IMR-90 (cell line): ENCODE measurements around the gene BPIFB1. TPM values are rescaled to one million over a fixed set of nuclear protein-coding genes. Genes with fewer than 3 reads are reported as not detected.

ENCODE experiments used
- ATAC-seq: fragments of 200-7000 bp; cut with Tn5 transposase; 2 replicates; pipeline ENCODE4 v1.9.1; 2020; ENCODE audit warnings: low read depth, mild to moderate bottlenecking, moderate library complexity
- BruUV-seq: library from RNA; stranded (reverse); fragments of 400-500 nt; replicated peaks from 2 replicates; lab custom pipeline; 2021; lab: Mats Ljungman, UMichigan
- CTCF ChIA-PET: fragments of 300-600 bp; formaldehyde crosslinking; extraction: SDS; loops from one replicate; lab custom pipeline; 2021; ENCODE audit warnings: antibody characterized with exemption; lab: Yijun Ruan, JAX
- POLR2A ChIA-PET: fragments of 300-600 bp; sonication (Branson Sonifier 250); formaldehyde crosslinking; loops from one replicate; lab custom pipeline; 2022; ENCODE audit warnings: antibody characterized with exemption; ENCODE audit not compliant: unreplicated experiment; lab: Charles Lee
- DNase-seq: peaks from one replicate; pipeline ENCODE4 v3.0.0; 2013
- H2AFZ ChIP-seq: replicated peaks from 2 replicates; pipeline ENCODE3; 2013; ENCODE audit warnings: low read length, mild to moderate bottlenecking; ENCODE audit not compliant: poor library complexity
- H2AK5ac ChIP-seq: 2 replicates; pipeline ENCODE4 v1.6.1; 2013; ENCODE audit warnings: low read depth, low read length, inconsistent platforms
- H2AK9ac ChIP-seq: replicated peaks from 2 replicates; pipeline ENCODE3; 2013; ENCODE audit warnings: mild to moderate bottlenecking, low read depth, low read length, moderate library complexity; ENCODE audit not compliant: poor library complexity
- H2BK120ac ChIP-seq: 2 replicates; pipeline ENCODE4 v1.6.1; 2013; ENCODE audit warnings: low read depth, low read length, inconsistent platforms
- H2BK15ac ChIP-seq: 3 replicates; pipeline ENCODE4 v1.6.1; 2013; ENCODE audit warnings: low read depth, low read length, inconsistent platforms
- H2BK20ac ChIP-seq: 2 replicates; pipeline ENCODE4 v1.6.1; 2013; ENCODE audit warnings: low read depth, mild to moderate bottlenecking, inconsistent platforms, low read length, moderate library complexity
- H2BK5ac ChIP-seq: 2 replicates; pipeline ENCODE4 v1.6.1; 2013; ENCODE audit warnings: mild to moderate bottlenecking, low read depth, low read length, inconsistent platforms; ENCODE audit not compliant: poor library complexity, severe bottlenecking
- H3K14ac ChIP-seq: replicated peaks from 2 replicates; pipeline ENCODE4 v1.6.1; 2013; ENCODE audit warnings: low read depth, low read length, inconsistent platforms
- H3K18ac ChIP-seq: 2 replicates; pipeline ENCODE4 v1.6.1; 2013; ENCODE audit warnings: low read depth, low read length, control low read depth
- H3K23ac ChIP-seq: 2 replicates; pipeline ENCODE4 v1.6.1; 2013; ENCODE audit warnings: low read depth, low read length, inconsistent platforms
- H3K27ac ChIP-seq: 2 replicates; pipeline ENCODE4 v1.5.1; 2013; ENCODE audit warnings: mild to moderate bottlenecking, control low read depth, low read length; ENCODE audit not compliant: insufficient read depth
- H3K27me3 ChIP-seq: 2 replicates; pipeline ENCODE4 v1.6.1; 2013; ENCODE audit warnings: low read length; ENCODE audit not compliant: control insufficient read depth, insufficient read depth
- H3K36me3 ChIP-seq: 2 replicates; pipeline ENCODE4 v1.6.1; 2013; ENCODE audit warnings: low read length, mixed read lengths; ENCODE audit not compliant: control insufficient read depth, insufficient read depth
- H3K4ac ChIP-seq: 2 replicates; pipeline ENCODE4 v1.6.1; 2013; ENCODE audit warnings: low read depth, low read length, inconsistent platforms
- H3K4me1 ChIP-seq: 2 replicates; pipeline ENCODE4 v1.6.1; 2013; ENCODE audit warnings: low read length, mixed read lengths; ENCODE audit not compliant: control insufficient read depth, insufficient read depth
- H3K4me2 ChIP-seq: 2 replicates; pipeline ENCODE4 v1.6.1; 2013; ENCODE audit warnings: low read depth, mild to moderate bottlenecking, control low read depth, low read length, moderate library complexity
- H3K4me3 ChIP-seq: 2 replicates; pipeline ENCODE4 v1.5.1; 2013; ENCODE audit warnings: low read depth, mild to moderate bottlenecking, control low read depth, low read length, moderate library complexity; ENCODE audit not compliant: insufficient read depth
- H3K56ac ChIP-seq: 2 replicates; pipeline ENCODE4 v1.6.1; 2013; ENCODE audit warnings: low read length, inconsistent platforms; ENCODE audit not compliant: insufficient read depth; ENCODE audit errors: extremely low read depth
- H3K79me1 ChIP-seq, 2 experiments: 2 replicates each; pipeline ENCODE4 v1.6.1; 2013; ENCODE audit warnings: low read length in 2 of 2, inconsistent platforms in 1 of 2, low read depth in 1 of 2
- H3K9ac ChIP-seq: 2 replicates; pipeline ENCODE4 v1.6.1; 2013; ENCODE audit warnings: low read depth, low read length, control low read depth
- H3K9me1 ChIP-seq: 2 replicates; pipeline ENCODE4 v1.6.1; 2013; ENCODE audit warnings: low read length, inconsistent platforms; ENCODE audit not compliant: insufficient read depth
- H3K9me3 ChIP-seq: 2 replicates; pipeline ENCODE4 v1.6.1; 2013; ENCODE audit warnings: low read length; ENCODE audit not compliant: control insufficient read depth, insufficient read depth
- H4K20me1 ChIP-seq: 2 replicates; pipeline ENCODE4 v1.6.1; 2013; ENCODE audit warnings: low read length, inconsistent platforms; ENCODE audit not compliant: insufficient read depth
- H4K5ac ChIP-seq: 2 replicates; pipeline ENCODE4 v1.6.1; 2013; ENCODE audit warnings: mild to moderate bottlenecking, low read depth, low read length, control low read depth
- H4K8ac ChIP-seq, 2 experiments: 2 replicates each; pipeline ENCODE4 v1.6.1; 2013; ENCODE audit warnings: low read depth in 2 of 2, low read length in 2 of 2, control low read depth in 1 of 2, inconsistent platforms in 1 of 2
- H4K91ac ChIP-seq: 2 replicates; pipeline ENCODE4 v1.6.1; 2013; ENCODE audit warnings: low read depth, low read length, inconsistent platforms; ENCODE audit not compliant: insufficient read depth
- BHLHE40 ChIP-seq: fragments of 150-350 bp; IDR thresholded peaks from 2 replicates; pipeline ENCODE4 v1.6.1; 2016; ENCODE audit warnings: mild to moderate bottlenecking, low read depth, low read length
- CHD1 ChIP-seq: IDR thresholded peaks from 2 replicates; pipeline ENCODE4 v1.6.1; 2012; ENCODE audit warnings: low read depth, low read length, improper control_type of control experiment
- CTCF ChIP-seq: conservative IDR thresholded peaks from 2 replicates; pipeline ENCODE4 v1.5.1; 2012; ENCODE audit warnings: mild to moderate bottlenecking, low read depth, low read length, improper control_type of control experiment
- FOS ChIP-seq: fragments of 150-350 bp; IDR thresholded peaks from 2 replicates; pipeline ENCODE4 v1.6.1; 2016; ENCODE audit warnings: low read depth, low read length
- MAZ ChIP-seq: IDR thresholded peaks from 2 replicates; pipeline ENCODE4 v1.6.1; 2012; ENCODE audit warnings: low read depth, mild to moderate bottlenecking, low read length, improper control_type of control experiment, moderate library complexity, borderline replicate concordance
- MXI1 ChIP-seq: IDR thresholded peaks from 2 replicates; pipeline ENCODE4 v1.6.1; 2012; ENCODE audit warnings: low read depth, mild to moderate bottlenecking, low read length, moderate library complexity, borderline replicate concordance
- NFE2L2 ChIP-seq: fragments of 150-350 bp; IDR thresholded peaks from 2 replicates; pipeline ENCODE4 v1.6.1; 2016; ENCODE audit warnings: low read depth, mild to moderate bottlenecking, low read length
- RCOR1 ChIP-seq: IDR thresholded peaks from 2 replicates; pipeline ENCODE4 v1.6.1; 2012; ENCODE audit warnings: mild to moderate bottlenecking, low read length, improper control_type of control experiment; ENCODE audit not compliant: insufficient replicate concordance
- RFX5 ChIP-seq: IDR thresholded peaks from 2 replicates; pipeline ENCODE4 v1.8.0; 2012; ENCODE audit warnings: low read depth, mild to moderate bottlenecking, low read length, moderate library complexity
- SMC3 ChIP-seq: fragments of 150-350 bp; IDR thresholded peaks from 2 replicates; pipeline ENCODE4 v1.6.1; 2016; ENCODE audit warnings: low read depth, mild to moderate bottlenecking, antibody characterized with exemption, low read length, moderate library complexity
- USF2 ChIP-seq: fragments of 150-350 bp; IDR thresholded peaks from 2 replicates; pipeline ENCODE4 v1.6.1; 2017; ENCODE audit warnings: mild to moderate bottlenecking, antibody characterized with exemption, low read length, low read depth
- WGBS, 2 experiments: methylation state at CpG; one replicate each; pipeline versions ENCODE4 v1.1.5 to v1.1.7; 2013; ENCODE audit warnings: missing lambda C conversion rate in 2 of 2; ENCODE audit not compliant: insufficient read length in 1 of 2; ENCODE audit errors: extremely low coverage in 2 of 2; 5-methylcytosine and 5-hydroxymethylcytosine counted together
- dilution Hi-C: fragments of 300-500 bp; cut with HindIII; formaldehyde crosslinking; loops from one replicate; pipeline ENCODE4 v1.14.3; 2018; ENCODE audit warnings: low sequenced_read_pairs; ENCODE audit not compliant: unreplicated experiment
- in situ Hi-C: fragments of 300-500 bp; cut with MboI; formaldehyde crosslinking; loops from 3 replicates; pipeline ENCODE4 v1.14.3; 2019; ENCODE audit warnings: low sequenced_read_pairs, inconsistent platforms, mixed read lengths
- intact Hi-C: fragments of 100-400 bp; cut with micrococcal nuclease; formaldehyde crosslinking; loops from 2 replicates; pipeline ENCODE4 v1.10.0; 2022
- polyA plus RNA-seq, 3 experiments: library from polyadenylated mRNA; depleted of rRNA; stranded (reverse); fragments of >200 nt; gene quantifications; 2 replicates each; pipeline ENCODE4 v1.2.3, GENCODE V29; 2012; ENCODE audit warnings: low replicate concordance in 1 of 3
- total RNA-seq: library from RNA; depleted of rRNA; stranded (reverse); fragments of >200 nt; gene quantifications from 2 replicates; pipeline ENCODE4 v1.2.3, GENCODE V29; 2012

The BPIFB1 gene
- total and polyA plus RNA-seq, 2 of the 4 experiments (the other 2 are of a cell fraction) = not detected

- TF ChIP-seq MXI1 = no peak
These were observed 5.3 kb upstream of the BPIFB1 start (continued) for GRCh38 chr20:33277471-33278441.

GRCh38 chr20:33278700-33279099 lies 4.3 kb upstream of the BPIFB1 start:
- Histone ChIP-seq H2BK5ac (no peak overlapping the region), H3K79me1 (no peaks in the 10 kb centered on the region), H3K4me3 (no peak overlapping the region), H3K4me2 (no peak overlapping the region), H3K9ac (no peak overlapping the region), H2BK20ac (no peak overlapping the region), H2AK5ac (no peak overlapping the region), H2AFZ (no peak overlapping the region), H3K23ac (no peak overlapping the region), H3K27ac (no peak overlapping the region), H3K36me3 (no peaks in the 10 kb centered on the region), H2AK9ac (no peak overlapping the region), H3K4ac (no peak overlapping the region), H3K4me1 (no peaks in the 10 kb centered on the region), H3K56ac (no peak overlapping the region), H2BK15ac (no peak overlapping the region), H3K9me3 (no peaks in the 10 kb centered on the region), H2BK120ac (no peak overlapping the region), H4K20me1 (no peaks in the 10 kb centered on the region), H3K14ac (no peak overlapping the region), H4K8ac (no peak overlapping the region), H4K5ac (no peak overlapping the region), H4K91ac (no peak overlapping the region), H3K18ac (no peak overlapping the region), H3K9me1 (no peaks in the 10 kb centered on the region), H3K27me3 (peaks cover 16% of the 10 kb centered on the region)
- dilution Hi-C loops = no loop called here
- no peak for TF ChIP-seq FOS
- TF ChIP-seq BHLHE40 = no peak
- TF ChIP-seq NFE2L2 = no peak
- no peak for TF ChIP-seq USF2
- no peak for TF ChIP-seq RCOR1
- no peak for TF ChIP-seq SMC3
- no peak for TF ChIP-seq CHD1
- TF ChIP-seq RFX5 = no peak
- TF ChIP-seq CTCF = no peak
- no peak for TF ChIP-seq MAZ
- ChIA-PET POLR2A (no interaction called here), CTCF (no interaction called here)
- no peak for ATAC-seq
- WGBS, 2 experiments = no CpG with 5 or more reads among the region's 3 CpGs
- intact Hi-C loops = no loop called here
- no TSS peak for BruUV-seq
- no peak for DNase-seq
- in situ Hi-C loops = no loop called here
